NCI-H146 (cell line): ENCODE measurements around the gene CCDC92.
A peak's percentile ranks its signal among the peaks of the same experiment; 100 is the strongest.

Source experiments
- DNase-seq: peaks from one replicate; lab custom pipeline; 2025; lab: John Stamatoyannopoulos, UW

CCDC92 gene

GRCh38 chr12:123908884-123909725, 63.5 kb downstream of the CCDC92 start:
- DNase-seq: no peak

- DNase-seq: no peak
These were observed 64.7 kb downstream of the CCDC92 start for GRCh38 chr12:123907726-123908476.

DNA sequence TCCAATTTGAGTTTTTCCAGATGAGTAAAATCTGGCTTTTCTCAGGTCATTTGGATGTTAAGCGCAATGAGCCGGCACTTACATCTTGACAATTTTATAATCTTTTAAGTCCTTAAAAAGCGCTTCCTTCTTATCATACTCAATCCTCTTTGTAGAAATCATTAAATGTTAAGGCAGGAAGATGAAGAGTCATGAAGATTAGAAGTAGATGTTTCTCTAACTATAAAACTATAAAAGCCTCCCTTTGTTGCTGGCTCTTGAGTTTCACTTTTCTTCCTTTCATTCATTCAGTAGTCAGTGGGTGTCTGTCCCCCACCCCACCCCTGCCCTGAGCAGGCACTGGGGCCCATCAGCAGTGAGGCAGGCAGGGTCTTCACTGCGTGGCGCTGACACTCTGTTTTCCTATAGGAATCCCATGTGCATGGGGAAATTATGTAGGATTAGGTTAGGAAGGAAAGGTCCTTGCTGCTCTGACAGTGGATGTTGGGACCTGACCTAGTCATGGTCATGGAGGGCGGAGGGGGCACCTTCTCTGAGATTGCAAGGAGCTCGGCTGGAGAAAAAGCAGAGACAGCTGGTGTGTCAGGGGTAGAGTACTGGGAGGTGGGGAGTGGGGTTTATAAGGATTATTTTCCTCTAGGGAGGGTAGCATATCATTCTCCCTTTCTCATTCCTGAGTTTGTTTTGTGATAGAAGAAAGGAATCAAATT, 65.8 kb downstream of the CCDC92 start:
- DNase-seq: no peak

DNA sequence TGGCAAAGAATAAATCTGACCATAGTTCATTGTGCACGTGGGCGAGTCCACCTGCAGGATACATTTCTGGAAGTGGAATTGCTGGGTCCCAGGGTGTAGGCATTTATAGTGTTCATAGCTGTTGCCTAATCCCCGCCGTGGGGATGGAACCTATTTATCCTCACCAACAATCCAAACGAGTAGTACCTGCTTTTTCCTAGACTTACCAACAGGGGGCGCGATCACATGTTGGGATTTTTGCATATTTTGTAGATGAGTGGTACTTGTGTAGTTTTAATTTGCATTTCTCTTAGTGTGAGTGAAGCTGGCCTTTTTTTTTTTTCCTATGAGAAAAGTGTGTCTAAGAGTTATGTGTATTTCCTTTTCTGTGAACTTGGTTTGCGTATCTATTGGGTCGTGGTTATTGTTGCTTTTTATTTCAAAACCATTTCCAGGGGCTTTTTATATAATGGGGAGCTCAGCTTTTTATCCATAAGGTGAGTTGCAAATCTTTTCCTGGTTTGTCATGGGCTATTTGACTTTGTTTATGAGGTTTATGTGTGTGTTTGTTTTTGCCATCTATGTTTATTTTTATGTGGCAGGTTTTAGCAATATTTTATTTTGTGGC, 67.2 kb downstream of the CCDC92 start:
- DNase-seq: peak; percentile 25

DNA sequence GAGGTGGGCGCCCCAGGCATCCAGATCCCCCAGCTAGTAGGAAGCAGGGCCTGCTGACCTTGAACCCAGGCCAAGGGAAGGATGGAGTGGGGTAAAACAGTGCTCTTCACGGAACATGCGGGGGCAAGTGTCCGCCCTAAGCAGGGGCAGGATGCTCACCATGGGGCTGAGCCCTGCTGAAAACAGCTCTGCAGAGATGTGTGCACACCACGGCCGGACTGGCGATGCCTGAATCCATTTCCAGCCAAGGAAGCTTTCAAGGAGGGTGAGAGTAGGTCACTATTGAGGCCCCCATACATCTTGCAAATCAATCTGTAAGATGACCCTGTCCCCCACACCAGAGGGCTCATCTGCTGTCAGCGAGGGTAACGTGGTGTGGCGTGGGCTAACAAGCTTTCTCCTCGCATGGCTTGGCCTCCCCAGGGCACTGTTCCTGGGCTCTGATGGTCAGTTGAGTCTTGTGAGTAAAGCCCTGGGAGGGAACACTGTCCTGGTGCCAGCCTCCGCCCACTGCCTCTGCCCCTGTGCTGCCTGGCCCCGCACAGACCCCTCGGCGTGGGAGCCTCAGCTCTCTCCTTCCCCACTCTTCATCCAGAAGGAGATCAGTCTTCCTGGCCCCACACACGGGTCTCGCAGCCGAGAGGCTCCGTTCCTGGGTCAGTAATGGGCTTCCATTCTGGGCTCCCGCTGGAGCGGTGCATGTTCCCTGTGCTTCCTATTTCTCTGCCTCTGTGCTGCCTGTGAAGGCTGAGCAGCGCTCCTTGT, 69.1 kb downstream of the CCDC92 start:
- DNase-seq: no peak

- DNase-seq: no peak
These were observed 69.8 kb downstream of the CCDC92 start for GRCh38 chr12:123902821-123903220.

- DNase-seq: peak; percentile 60
These were observed 71.7 kb downstream of the CCDC92 start for GRCh38 chr12:123900871-123901376.

DNA sequence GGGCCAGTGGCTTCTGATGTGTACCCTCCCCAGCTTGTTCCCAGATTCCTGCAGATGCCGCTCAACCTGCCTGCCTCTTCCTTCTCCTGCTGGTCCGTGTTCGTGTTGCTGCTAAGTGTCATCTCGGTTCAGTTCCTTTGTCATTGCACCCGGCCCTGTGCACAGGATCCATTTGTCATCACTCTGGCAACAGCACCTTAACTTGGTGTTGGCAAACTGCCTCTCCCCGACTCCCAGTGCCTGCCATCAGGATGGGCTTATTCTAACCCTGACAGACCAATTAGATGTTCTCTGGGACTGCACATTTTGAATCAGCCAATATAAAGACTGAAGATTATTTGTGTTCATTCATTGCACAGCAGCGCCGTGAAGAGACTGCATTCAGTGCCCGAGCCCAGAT, 73.3 kb downstream of the CCDC92 start:
- no peak for DNase-seq

DNA sequence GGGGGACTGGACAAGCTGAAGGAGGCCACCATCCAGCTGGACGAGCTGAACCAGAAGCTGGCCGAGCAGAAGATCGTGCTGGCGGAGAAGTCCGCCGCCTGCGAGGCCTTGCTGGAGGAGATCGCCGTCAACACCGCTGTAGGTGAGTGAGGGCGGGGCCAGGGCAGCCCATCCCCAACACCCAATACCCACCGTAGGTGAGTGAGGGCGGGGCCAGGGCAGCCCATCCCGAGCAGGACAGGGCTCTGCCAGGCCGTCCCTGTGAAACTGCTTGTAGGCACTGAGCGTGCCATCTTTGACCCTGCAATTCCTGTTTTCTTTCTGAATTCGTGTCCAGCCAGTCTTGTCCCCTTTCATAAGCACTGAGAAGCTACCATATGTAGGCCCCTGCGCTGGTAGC, 74.0 kb downstream of the CCDC92 start:
- DNase-seq: no peak

GRCh38 chr12:123897221-123897620, 75.4 kb downstream of the CCDC92 start:
- DNase-seq: no peak

- DNase-seq: no peak
These were observed 75.9 kb downstream of the CCDC92 start for GRCh38 chr12:123896767-123897166.

- no peak for DNase-seq
These were observed 77.2 kb downstream of the CCDC92 start for GRCh38 chr12:123895451-123895850.

GRCh38 chr12:123894823-123895345, 77.7 kb downstream of the CCDC92 start:
- no peak for DNase-seq

DNA sequence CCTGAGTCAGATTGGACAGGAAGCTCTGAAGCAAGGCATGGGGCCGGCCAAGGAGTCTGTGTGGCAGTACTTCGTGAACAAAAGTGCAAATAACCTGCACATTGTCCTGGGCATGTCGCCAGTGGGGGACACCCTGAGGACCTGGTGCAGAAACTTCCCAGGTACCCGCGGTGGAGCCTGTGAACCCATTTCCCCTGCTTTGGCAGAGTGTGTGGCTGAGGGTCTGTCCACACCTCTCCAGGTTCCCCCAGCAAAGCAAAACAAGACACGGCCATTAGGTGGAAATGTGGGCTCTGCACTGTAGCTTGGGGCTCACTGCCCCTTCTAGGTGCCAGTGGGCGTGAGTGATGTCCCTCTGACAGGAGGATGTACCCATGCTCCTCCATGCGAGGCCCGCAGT, 79.4 kb downstream of the CCDC92 start:
- DNase-seq: no peak

- no peak for DNase-seq
These were observed 79.8 kb downstream of the CCDC92 start for GRCh38 chr12:123892853-123893252.

DNA sequence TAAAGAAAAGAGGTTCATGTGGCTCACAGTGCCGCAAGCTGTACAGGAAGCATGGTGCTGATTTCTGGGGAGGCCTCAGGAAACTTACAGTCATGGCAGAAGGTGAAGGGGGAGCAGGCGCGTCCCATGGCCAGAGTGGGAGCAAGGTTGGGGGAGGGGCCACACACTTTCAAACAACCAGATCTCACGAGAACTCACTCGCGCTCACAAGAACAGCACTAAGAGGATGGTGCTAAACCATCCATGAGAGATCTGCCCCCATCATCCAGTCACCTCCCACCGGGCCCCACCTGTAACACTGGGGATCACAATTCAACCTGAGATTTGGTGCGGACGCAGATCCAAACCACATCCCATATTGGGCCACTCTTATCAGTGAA, 80.5 kb downstream of the CCDC92 start:
- no peak for DNase-seq

- no peak for DNase-seq
These were observed 81.0 kb downstream of the CCDC92 start for GRCh38 chr12:123891516-123892179.

DNA sequence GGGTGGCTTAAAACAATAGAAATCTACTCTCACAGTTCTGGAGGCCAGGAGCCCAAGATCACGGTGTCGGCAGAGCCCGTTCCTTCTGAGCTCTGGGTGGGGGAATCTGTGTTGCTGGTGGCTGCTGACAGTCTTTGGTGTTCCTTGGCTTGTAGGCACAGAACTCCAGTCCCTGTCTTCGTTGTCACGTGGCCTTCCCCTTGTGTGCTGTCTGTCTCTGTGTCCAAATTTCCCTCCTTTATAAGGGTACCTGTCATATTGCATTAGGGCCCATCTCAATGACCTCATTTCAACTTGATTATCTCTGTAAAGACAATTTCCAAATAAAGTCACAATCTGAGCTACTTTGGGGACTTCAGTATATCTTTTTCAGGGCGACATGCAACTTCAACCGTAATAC, 81.6 kb downstream of the CCDC92 start:
- no peak for DNase-seq

DNA sequence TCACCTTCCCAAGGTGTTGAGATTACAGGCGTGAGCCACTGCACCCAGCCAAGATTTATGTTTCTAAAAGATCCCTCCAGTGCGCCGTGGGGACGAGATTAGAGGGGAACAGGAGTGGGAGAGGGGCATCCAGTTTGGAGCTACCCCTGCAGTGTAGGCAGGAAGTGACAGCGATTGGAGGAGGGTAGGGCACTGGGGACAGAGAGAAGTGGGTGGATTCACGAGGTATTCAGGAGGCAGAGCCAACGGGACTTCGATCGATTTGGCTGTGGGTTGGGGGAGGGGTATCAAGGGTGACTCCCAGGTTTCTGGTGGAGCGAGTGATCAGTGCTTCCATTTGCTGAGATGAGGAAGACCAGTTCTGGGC, 82.1 kb downstream of the CCDC92 start:
- DNase-seq: no peak

GRCh38 chr12:123889848-123890535, 82.6 kb downstream of the CCDC92 start:
- no peak for DNase-seq
